Coronary artery (tissue), 2 donors: ENCODE data around the gene GORASP1.
A peak's percentile ranks its signal among the peaks of the same experiment; 100 is the strongest.

Source experiments
- DNase-seq: peaks from one replicate; pipeline ENCODE4 v3.0.0-alpha.2; 2017; ENCODE audit warnings: low spot score
- H3K27ac ChIP-seq, 2 donors: fragments of 200-600 bp; sonication (generic); one replicate each; pipeline ENCODE4 v1.5.1; 2016 to 2019
- H3K4me3 ChIP-seq: fragments of 200-600 bp; sonication (generic); 2 replicates; pipeline ENCODE4 v1.5.1; 2016; ENCODE audit warnings: mild to moderate bottlenecking, moderate library complexity
- CTCF ChIP-seq: fragments of 200-600 bp; sonication (generic); IDR thresholded peaks from one replicate; pipeline ENCODE4 v1.5.1; 2019; ENCODE audit warnings: antibody characterized with exemption

The GORASP1 gene

GRCh38 chr3:39149498-39150147, 42.2 kb upstream of the GORASP1 start:
- Histone ChIP-seq H3K27ac (peak overlapping the region; percentile 99 to 100), H3K4me3 (peak overlapping the region; percentile 96)
- no peak for TF ChIP-seq CTCF
- DNase-seq, result no peak

GRCh38 chr3:39149059-39149455, 41.6 kb upstream of the GORASP1 start:
- peak overlapping the region; percentile 99 to 100 for H3K27ac ChIP-seq
- H3K4me3 ChIP-seq, result peak overlapping the region; percentile 96
- no peak for TF ChIP-seq CTCF
- DNase-seq, result no peak

- no peak for TF ChIP-seq CTCF
- Histone ChIP-seq H3K4me3 (peak overlapping the region; percentile 96), H3K27ac (peak overlapping the region; percentile 99 to 100)
- DNase-seq, result no peak
Measured at GRCh38 chr3:39148435-39149058, 41.1 kb upstream of the GORASP1 start.

- Histone ChIP-seq H3K27ac (peak overlapping the region; percentile 99 to 100), H3K4me3 (peak overlapping the region; percentile 96)
- peak; percentile 79 for DNase-seq
- no peak for TF ChIP-seq CTCF
Measured at GRCh38 chr3:39147711-39148434, 40.4 kb upstream of the GORASP1 start.

DNA sequence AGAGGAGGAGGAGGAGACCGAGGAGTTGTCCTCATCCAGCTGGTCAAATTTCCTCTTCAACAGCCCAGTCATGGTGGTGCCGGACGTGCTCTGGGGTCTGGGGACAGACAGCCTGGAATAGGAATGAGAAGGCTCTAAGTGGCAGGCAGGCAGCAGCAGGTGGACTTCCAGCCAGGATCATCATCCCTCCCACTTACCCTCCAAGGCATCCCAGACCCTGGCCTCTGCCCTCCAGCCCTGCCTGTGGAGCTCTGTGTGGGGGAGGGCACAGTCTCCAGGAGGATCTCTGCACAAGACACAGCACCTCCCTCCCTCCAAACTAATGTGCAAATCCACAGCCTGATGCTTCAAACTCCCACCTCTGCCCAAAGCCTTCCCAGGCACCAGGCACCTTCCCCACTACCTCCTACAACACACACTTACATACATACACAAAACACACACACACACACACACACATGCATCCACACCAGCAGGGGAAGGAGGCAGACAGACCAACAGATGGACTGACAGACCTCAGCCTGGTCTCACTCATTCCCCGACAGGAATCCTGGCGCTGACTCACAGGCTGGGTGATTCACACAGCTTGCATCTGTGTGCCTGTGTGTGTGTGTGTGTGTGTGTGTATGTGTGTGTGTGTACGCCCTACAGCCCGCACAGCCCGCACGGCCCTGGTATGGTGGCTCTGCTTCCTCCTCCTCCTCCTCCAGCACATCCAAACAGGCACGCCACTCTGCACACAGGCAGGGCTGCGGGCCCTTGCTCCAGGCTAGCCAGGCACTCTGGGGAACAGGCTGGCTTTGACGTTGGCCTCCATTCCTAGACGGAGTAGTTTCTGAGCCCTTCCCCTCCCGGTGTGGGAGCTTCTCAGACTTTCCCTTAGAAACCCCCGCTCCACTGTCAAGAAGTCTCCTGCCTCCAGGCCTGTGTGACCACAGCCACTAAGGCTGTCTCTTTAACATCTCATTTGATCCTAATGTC, 39.5 kb upstream of the GORASP1 start:
- Histone ChIP-seq H3K27ac (peak overlapping the region; percentile 99 to 100), H3K4me3 (peak overlapping the region; percentile 96)
- DNase-seq, result peak; percentile 92
- no peak for TF ChIP-seq CTCF

DNA sequence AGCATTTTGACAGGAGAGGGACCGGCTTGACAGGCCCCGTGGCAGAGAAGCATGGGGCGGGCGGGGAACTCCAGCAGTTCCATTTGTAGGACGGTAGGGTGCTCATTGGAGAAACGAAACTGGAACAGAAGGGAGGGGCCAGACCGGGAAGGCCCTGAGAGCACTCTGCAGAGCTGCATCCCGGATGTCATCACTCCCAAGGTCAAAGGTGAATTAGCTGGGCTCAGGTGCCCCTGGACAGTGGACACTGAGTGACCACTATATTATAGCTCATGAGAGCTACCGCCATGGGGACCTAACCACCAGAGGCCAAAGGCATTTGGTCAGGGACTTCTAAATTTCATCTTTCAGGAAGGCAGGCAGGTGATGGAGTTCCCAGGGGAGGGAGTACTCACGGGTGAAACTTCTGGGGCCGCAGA, 38.7 kb upstream of the GORASP1 start:
- Histone ChIP-seq H3K27ac (peak overlapping the region; percentile 99 to 100), H3K4me3 (peak overlapping the region; percentile 96)
- no peak for TF ChIP-seq CTCF
- DNase-seq, result peak; percentile 76
